Neural progenitor cell (in vitro differentiated cells): ENCODE results near the gene CNTNAP2. TPM values are rescaled to one million over a fixed set of nuclear protein-coding genes. Genes with fewer than 3 reads are reported as not detected.

ENCODE experiments used
- DNase-seq: peaks from one replicate; pipeline ENCODE4 v3.0.0-alpha.2; 2016; ENCODE audit warnings: low spot score
- H2AFZ ChIP-seq: fragments of 200-600 bp; sonication (generic); replicated peaks from 2 replicates; pipeline ENCODE4 v1.6.1; 2016; ENCODE audit warnings: antibody characterized with exemption
- H3F3A ChIP-seq: fragments of 200-600 bp; sonication (generic); 2 replicates; pipeline ENCODE4 v1.6.1; 2016; ENCODE audit warnings: antibody characterized with exemption, low read depth
- H3K27ac ChIP-seq: fragments of 200-600 bp; sonication (generic); 2 replicates; pipeline ENCODE4 v1.5.1; 2016; ENCODE audit warnings: mild to moderate bottlenecking
- H3K27me3 ChIP-seq: fragments of 200-600 bp; sonication (generic); 2 replicates; pipeline ENCODE4 v1.6.1; 2016; ENCODE audit warnings: mild to moderate bottlenecking, moderate library complexity
- H3K36me3 ChIP-seq: fragments of 200-600 bp; sonication (generic); 2 replicates; pipeline ENCODE4 v1.5.1; 2016
- H3K4me1 ChIP-seq: fragments of 200-600 bp; sonication (generic); 2 replicates; pipeline ENCODE4 v1.6.1; 2016; ENCODE audit warnings: mixed run types
- H3K4me2 ChIP-seq: fragments of 200-600 bp; sonication (generic); 2 replicates; pipeline ENCODE4 v1.6.1; 2016
- H3K4me3 ChIP-seq: fragments of 200-600 bp; sonication (generic); 2 replicates; pipeline ENCODE4 v1.5.1; 2016
- H3K79me2 ChIP-seq: fragments of 200-600 bp; sonication (generic); 2 replicates; pipeline ENCODE4 v1.6.1; 2016; ENCODE audit warnings: low read depth
- H3K9ac ChIP-seq: fragments of 200-600 bp; sonication (generic); 2 replicates; pipeline ENCODE4 v1.6.1; 2016
- H3K9me3 ChIP-seq: fragments of 200-600 bp; sonication (generic); 2 replicates; pipeline ENCODE4 v1.5.1; 2016; ENCODE audit warnings: low read depth
- H4K20me1 ChIP-seq: fragments of 200-600 bp; sonication (generic); 2 replicates; pipeline ENCODE4 v1.6.1; 2016; ENCODE audit warnings: low read depth
- H3K27ac Mint-ChIP-seq: 3 replicates; pipeline ENCODE4 v1.8.0; 2021; ENCODE audit warnings: mixed read lengths
- H3K27me3 Mint-ChIP-seq: 2 replicates; pipeline ENCODE4 v1.8.0; 2022; ENCODE audit warnings: low read depth, mild to moderate bottlenecking, inconsistent platforms, moderate library complexity, mixed read lengths; ENCODE audit not compliant: insufficient read depth
- H3K36me3 Mint-ChIP-seq: 3 replicates; pipeline ENCODE4 v1.8.0; 2021; ENCODE audit warnings: mixed read lengths
- H3K4me1 Mint-ChIP-seq: 3 replicates; pipeline ENCODE4 v1.8.0; 2021; ENCODE audit warnings: mixed read lengths
- H3K4me3 Mint-ChIP-seq: 3 replicates; pipeline ENCODE4 v1.8.0; 2021; ENCODE audit warnings: mild to moderate bottlenecking, moderate library complexity, mixed read lengths
- H3K9me3 Mint-ChIP-seq: 3 replicates; pipeline ENCODE4 v1.8.0; 2020; ENCODE audit warnings: mixed read lengths
- EZH2 ChIP-seq: fragments of 200-600 bp; sonication (generic); IDR thresholded peaks from 2 replicates; pipeline ENCODE4 v1.6.1; 2017; ENCODE audit warnings: antibody characterized with exemption, mild to moderate bottlenecking, moderate library complexity
- EZH2phosphoT487 ChIP-seq: fragments of 200-600 bp; sonication (generic); IDR thresholded peaks from 2 replicates; pipeline ENCODE4 v1.6.1; 2017; ENCODE audit warnings: antibody characterized with exemption
- total RNA-seq: library from RNA; depleted of rRNA; stranded (reverse); fragments of >200 nt; gene quantifications from 2 replicates; pipeline ENCODE4 v1.2.3, GENCODE V29; 2015; ENCODE audit warnings: low replicate concordance
- TF ChIP-seq, protein P1 (sequence below): fragments of 200-600 bp; sonication (generic); IDR thresholded peaks from 2 replicates; pipeline ENCODE4 v1.5.1; 2017; ENCODE audit warnings: antibody characterized with exemption, mild to moderate bottlenecking

CNTNAP2 gene
- total RNA-seq, 1 donor from 2014 or later, result 126 TPM

DNA sequence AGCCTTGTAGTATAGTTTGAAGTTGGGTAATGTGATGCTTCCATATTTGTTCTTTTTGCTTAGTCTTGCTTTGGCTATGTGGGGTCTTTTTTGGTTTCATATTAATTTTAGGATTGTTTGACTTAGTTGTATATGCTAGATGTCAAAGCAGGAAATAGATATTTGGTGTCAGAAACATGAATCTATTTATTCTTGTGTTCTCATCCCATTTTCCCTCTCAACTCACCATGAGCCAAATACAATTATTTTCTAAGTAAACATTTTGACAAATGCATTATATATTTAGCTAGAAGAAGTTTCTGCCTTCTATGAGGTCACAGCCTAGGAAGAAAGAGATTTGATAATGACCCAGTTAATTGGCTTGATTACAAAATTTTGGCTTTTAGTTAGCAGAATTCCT, 1313.4 kb downstream of the CNTNAP2 start:
- Histone ChIP-seq H4K20me1 (no peaks in the 10 kb centered on the region), H3K27me3 (peaks cover 24% of the 10 kb centered on the region), H3K4me2 (no peak overlapping the region), H2AFZ (no peak overlapping the region), H3K9me3 (peaks cover 6% of the 10 kb centered on the region), H3K36me3 (no peaks in the 10 kb centered on the region), H3K9ac (no peak overlapping the region), H3F3A (no peaks in the 10 kb centered on the region), H3K79me2 (no peaks in the 10 kb centered on the region), H3K4me1 (no peaks in the 10 kb centered on the region), H3K27ac (no peak overlapping the region), H3K4me3 (no peak overlapping the region)
- Mint-ChIP-seq H3K4me3 (no peak overlapping the region), H3K27me3 (no peaks in the 10 kb centered on the region), H3K4me1 (peaks cover 16% of the 10 kb centered on the region), H3K36me3 (no peaks in the 10 kb centered on the region), H3K9me3 (peaks cover 7% of the 10 kb centered on the region), H3K27ac (no peak overlapping the region)
- no peak for DNase-seq
- TF ChIP-seq EZH2phosphoT487 (no peak), EZH2 (no peak)
- TF ChIP-seq, protein P1, sequence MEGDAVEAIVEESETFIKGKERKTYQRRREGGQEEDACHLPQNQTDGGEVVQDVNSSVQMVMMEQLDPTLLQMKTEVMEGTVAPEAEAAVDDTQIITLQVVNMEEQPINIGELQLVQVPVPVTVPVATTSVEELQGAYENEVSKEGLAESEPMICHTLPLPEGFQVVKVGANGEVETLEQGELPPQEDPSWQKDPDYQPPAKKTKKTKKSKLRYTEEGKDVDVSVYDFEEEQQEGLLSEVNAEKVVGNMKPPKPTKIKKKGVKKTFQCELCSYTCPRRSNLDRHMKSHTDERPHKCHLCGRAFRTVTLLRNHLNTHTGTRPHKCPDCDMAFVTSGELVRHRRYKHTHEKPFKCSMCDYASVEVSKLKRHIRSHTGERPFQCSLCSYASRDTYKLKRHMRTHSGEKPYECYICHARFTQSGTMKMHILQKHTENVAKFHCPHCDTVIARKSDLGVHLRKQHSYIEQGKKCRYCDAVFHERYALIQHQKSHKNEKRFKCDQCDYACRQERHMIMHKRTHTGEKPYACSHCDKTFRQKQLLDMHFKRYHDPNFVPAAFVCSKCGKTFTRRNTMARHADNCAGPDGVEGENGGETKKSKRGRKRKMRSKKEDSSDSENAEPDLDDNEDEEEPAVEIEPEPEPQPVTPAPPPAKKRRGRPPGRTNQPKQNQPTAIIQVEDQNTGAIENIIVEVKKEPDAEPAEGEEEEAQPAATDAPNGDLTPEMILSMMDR, result no peak

DNA sequence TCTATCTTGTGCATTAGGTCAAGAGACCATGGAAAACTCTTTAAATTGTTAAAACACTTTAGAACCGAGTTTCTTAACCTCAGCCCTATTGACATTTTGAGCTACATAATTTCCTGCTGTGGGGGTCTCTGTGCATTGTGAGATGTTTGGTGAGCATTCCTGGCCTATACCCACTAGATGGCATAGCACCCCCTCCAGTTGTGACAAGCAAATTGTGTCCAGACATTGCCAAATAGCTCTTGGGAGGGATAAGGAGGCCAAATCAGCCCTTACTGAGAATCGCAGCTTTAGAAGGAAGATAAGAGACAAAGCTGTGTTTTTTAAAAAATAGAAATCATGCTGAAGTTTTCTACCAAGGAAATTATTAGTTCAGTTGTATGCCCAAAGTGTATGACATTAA, 1315.5 kb downstream of the CNTNAP2 start:
- no peak overlapping the region for H3K27ac Mint-ChIP-seq
- no peaks in the 10 kb centered on the region for H4K20me1 ChIP-seq
- peaks cover 45% of the 10 kb centered on the region for H3K27me3 ChIP-seq
- peaks cover 7% of the 10 kb centered on the region for H3F3A ChIP-seq
- peak; percentile 76 for DNase-seq
- H3K27ac ChIP-seq, result no peak overlapping the region
- no peak overlapping the region for H3K4me3 ChIP-seq
- H3K79me2 ChIP-seq, result no peaks in the 10 kb centered on the region
- H3K9ac ChIP-seq, result no peak overlapping the region
- no peaks in the 10 kb centered on the region for H3K36me3 ChIP-seq
- no peaks in the 10 kb centered on the region for H3K36me3 Mint-ChIP-seq
- H3K4me3 Mint-ChIP-seq, result no peak overlapping the region
- TF ChIP-seq, protein P1, result peak; percentile 67
- TF ChIP-seq EZH2, result no peak
- H3K4me1 Mint-ChIP-seq, result peaks cover 16% of the 10 kb centered on the region
- H3K27me3 Mint-ChIP-seq, result no peaks in the 10 kb centered on the region
- peaks cover 3% of the 10 kb centered on the region for H3K9me3 Mint-ChIP-seq
- H3K4me2 ChIP-seq, result no peak overlapping the region
- no peak overlapping the region for H2AFZ ChIP-seq
- peaks cover 6% of the 10 kb centered on the region for H3K9me3 ChIP-seq
- peaks cover 6% of the 10 kb centered on the region for H3K4me1 ChIP-seq

DNA sequence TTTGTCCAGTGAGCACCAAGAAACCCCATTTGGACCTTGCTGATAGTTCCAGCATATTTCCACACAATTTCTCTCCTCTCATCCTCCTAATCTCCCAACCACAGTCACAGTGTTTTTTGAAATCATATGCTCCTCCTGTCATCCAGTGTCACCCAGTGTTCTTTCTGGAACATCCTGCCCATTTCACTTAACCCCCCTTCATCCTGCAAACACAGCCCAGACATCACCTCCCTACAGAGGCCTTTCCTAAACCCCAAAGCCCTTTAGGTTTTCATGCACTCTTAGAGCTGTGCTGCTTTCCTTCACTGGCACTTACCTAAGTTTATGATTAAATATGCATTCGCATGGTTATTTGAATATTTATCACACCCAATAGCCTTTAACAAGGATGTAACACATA, 1316.0 kb downstream of the CNTNAP2 start:
- no peak for DNase-seq
- Histone ChIP-seq H3K36me3 (no peaks in the 10 kb centered on the region), H2AFZ (no peak overlapping the region), H3K4me2 (no peak overlapping the region), H3K27ac (no peak overlapping the region), H4K20me1 (no peaks in the 10 kb centered on the region), H3K4me1 (peaks cover 7% of the 10 kb centered on the region), H3F3A (peaks cover 9% of the 10 kb centered on the region), H3K27me3 (peaks cover 50% of the 10 kb centered on the region), H3K9ac (no peak overlapping the region), H3K9me3 (peaks cover 6% of the 10 kb centered on the region), H3K4me3 (no peak overlapping the region), H3K79me2 (no peaks in the 10 kb centered on the region)
- H3K4me1 Mint-ChIP-seq, result peaks cover 16% of the 10 kb centered on the region
- no peaks in the 10 kb centered on the region for H3K36me3 Mint-ChIP-seq
- H3K27ac Mint-ChIP-seq, result no peak overlapping the region
- no peaks in the 10 kb centered on the region for H3K27me3 Mint-ChIP-seq
- H3K4me3 Mint-ChIP-seq, result no peak overlapping the region
- TF ChIP-seq, protein P1, result no peak
- TF ChIP-seq EZH2 (no peak), EZH2phosphoT487 (no peak)
- peaks cover 3% of the 10 kb centered on the region for H3K9me3 Mint-ChIP-seq
